Stimulated activated CD8-positive, alpha-beta memory T cell treated with anti-CD3 and anti-CD28 coated beads, Interleukin-12 subunit alpha, Interleukin-12 subunit beta, amount 100 ng/mL, for 1 hour (primary cell): ENCODE data around the gene TNS2.

Experiments
- DNase-seq: peaks from one replicate; pipeline ENCODE4 v3.0.0-alpha.2; 2020; ENCODE audit warnings: low read depth

The TNS2 gene

DNA sequence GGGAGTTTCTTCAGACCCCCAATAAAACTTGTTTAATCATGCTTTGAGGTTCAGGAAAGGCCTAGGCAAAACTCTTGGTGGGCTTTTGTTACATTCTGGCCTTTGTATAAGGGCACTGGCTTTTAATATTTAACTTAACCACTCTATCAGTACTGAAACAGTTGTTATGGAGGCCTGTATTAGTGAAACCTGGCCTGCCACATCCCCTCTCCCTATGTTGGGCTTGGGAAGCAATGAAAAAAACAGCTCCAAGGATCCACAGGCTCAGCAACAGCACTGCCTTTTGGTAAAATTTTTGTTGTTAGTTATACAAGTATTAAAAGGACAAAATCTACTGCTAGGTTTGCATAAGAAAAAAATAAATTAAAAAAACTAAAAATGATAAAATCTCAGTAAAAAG lies 64.1 kb downstream of the TNS2 start:
- DNase-seq: no peak
